NCI-H2081 (cell line): Measurements from ENCODE around the gene FAM107B.
A peak's percentile ranks its signal among the peaks of the same experiment; 100 is the strongest.

Source experiments
- DNase-seq, 2 experiments: peaks; one replicate each; lab custom pipeline; 2025; lab: John Stamatoyannopoulos, UW

Gene FAM107B

DNA sequence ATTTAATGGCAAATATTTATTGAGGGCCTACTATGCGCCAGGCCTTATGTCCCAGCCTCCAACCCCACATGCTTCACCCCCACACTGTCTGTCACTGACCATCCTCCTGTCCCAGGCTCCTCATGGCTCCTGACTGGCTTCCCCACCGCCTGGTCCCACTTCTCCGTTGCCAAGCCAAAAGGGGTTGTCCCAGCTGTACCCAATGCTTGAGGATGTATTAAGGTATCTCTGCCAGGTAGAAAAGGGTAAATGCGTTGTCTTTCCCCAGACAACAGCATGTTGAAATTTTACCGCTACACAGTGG is 275.1 kb downstream of the FAM107B start:
- no peak for DNase-seq

DNA sequence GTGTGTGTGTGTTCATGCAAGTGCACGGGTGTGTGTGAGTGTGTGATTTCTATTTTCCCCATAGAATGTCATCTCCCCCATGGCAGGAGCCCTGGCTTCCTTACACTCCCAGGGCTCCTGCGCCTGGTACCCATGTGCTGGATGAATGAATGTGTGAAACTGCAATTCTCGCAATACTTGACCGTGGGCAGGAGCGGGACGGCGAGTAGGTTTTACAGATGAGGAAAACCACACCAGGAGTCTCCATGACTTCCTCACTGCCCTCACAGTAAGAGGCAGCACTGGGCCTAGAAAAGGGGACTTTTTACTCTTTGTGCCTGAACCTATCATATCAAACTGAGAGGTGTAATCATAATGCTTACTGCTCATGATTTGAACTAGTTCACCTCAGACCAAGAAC is 276.4 kb downstream of the FAM107B start:
- no peak for DNase-seq

DNA sequence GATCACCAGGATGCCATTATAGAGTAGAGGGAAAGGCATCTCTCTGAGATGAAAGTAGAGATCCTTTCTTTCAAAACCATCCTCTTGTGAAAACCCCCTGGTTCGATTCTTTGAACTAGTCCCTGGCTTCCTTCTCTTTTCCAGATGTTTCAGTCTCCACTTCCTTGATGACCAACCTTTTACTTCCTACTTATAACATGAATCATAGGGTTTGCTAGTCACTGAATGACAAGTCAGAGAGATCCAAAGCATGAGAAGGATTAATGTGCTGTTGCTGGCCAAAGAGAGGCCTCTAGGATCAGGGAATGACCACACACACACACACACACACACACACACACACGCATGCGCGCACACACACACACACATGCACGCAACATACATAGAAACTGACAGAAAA is 282.9 kb downstream of the FAM107B start:
- no peak for DNase-seq

DNA sequence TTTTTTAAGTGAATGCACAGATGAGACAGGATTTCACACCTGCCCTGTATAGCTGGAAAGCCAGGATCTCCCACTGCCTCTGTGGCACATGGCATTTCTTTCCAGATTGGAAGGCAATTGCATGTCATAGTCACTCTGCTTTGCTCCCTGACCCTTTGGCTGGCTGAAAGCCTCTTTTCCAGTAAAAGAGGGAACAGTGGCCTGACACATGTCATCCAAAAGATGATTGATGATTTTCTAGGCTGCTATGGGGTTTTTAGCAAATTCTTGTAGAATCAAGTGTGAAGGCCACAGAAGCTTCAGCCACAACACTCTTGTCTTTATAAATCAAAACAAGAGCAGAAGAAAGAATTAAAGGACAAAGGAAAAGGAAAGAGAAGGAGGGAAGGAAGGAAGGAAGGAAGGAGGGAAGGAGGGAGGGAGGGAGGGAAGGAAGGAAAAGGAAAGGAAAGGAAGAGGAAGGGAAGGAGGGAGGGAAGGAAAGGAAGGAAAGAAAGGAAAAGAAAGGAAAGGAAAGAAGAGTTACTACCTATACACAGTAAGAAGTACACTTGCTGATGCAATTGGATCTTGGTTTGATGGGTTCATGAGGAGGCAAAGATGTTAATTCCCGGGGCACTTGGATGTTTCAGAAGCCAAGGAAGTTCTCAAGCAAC is 285.0 kb downstream of the FAM107B start:
- no peak for DNase-seq

DNA sequence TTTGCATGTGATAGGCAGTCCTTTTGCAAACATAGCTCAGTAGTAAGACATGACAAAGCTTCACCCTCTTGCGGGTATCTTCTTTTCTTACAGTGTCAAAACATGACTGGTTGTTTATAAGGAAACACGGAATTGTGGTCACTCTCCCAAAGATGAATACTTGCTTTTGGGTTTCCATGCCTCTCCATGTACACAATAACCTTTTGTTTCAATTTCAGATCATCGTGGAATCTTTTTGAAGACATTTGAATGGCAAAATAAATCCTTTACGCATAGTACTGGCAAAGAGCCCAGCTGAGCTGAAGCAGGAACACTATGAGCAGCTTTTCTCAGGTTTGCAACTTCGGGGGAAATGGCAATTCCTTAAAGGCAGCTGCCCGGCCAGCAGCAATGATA is 287.2 kb downstream of the FAM107B start:
- peak in 1 of 2 experiments; percentile 11 for DNase-seq

DNA sequence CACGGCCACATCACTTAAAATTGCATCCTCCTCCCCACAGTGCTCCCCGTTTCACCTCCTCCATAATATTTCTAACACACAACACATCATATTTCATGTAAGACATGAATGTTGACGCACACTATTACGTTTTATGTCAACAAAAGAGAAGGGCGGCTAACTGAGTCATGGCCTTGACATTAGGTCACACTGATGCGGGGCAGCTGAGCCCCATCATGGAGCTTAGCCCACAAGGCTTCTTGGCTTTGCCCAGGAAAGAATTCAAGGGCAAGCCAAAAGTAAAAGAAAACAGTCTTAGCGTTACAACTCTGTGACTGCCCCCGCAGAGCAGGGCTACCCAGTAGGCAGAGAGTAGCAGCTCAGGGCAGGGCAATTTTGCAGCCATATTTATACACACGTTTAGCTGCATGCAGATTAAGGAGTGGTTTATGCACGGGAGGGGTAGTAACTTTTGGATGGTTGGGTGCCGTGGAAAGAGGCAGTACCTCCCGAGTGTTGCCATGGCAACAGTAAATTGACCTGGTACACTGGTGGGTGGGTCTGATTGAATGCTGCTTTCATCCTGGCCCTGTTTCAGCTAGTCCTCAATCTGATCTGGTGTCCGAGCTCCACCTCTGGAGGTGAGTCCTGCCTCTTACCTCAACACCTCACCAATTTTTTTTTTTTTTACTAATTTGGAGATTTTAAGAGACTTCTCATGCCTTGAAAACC is 287.8 kb downstream of the FAM107B start:
- peak in 1 of 2 experiments; percentile 52 for DNase-seq

DNA sequence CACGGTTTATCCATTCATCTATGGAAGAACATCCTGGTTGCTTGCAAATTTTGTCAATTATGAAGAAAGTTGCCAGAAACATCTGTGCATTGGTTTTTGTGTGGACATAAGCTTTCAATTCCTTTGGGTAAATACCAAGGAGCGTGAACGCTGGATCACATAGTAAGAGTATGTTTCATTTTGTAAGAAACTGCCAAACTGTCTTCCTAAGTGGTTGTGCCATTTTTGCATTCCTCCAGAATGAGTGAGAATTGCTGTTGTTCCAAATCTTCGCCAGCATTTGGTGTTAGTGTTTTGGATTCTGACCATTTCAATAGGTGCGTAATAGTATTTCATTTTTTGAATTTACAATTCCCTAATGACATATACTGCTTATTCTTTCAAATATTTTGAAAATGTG is 288.7 kb downstream of the FAM107B start:
- DNase-seq, result no peak

DNA sequence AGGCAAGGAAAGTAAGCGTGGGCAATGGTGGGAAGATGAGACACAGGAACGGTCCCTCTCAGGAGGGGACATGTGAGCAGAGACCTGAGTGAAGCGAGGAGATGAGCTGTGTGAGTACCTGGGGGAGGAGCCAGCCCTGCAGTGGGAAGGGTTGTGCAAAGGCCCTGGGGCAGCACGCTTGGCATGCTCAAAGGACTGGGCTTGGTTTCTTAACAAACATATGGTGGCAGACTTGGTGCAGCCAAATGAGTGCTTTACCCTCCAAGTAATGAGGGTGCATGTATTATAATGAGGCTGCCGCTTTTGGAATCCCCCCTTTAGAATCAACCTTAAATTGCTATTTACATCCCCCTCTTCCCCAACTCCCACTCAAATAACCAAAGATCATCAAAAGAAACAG is 291.3 kb downstream of the FAM107B start:
- no peak for DNase-seq

DNA sequence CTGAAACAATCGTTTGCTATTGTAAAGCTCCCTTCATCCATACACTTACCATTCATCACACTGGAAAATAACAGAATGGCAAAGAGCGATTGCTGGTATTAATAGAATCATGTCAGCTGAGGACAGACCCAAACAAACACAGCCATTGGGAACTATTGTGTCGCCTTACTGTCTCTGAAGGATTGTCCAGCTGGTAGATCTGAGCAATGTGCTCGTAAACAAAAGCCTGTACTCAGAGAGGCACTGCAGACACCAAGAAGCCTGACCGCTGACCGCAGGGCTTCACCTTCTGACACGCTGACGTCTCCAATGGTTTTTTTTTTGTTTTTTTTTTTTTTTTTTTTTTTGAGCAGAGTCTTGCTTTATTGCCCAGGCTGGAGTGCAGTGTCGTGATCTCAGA is 292.9 kb downstream of the FAM107B start:
- no peak for DNase-seq

DNA sequence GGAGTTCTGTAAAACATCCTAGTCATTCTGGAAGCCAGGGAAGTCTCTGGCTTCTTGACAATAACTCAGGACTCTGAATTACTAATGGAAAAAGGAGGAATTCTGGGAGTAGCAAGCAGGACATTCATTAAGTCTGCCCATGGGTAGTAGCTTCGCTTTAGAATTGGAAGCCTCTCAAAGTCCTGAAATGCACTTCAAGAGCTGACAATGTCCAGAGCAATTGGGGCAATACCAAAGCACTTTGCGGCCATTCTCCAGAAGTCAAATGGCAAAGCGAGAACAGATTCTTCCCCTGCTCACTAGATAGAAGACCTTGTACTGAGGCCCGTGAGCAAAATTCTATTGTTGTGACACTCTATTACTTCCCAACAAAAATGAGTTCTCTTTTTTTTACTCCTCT is 293.7 kb downstream of the FAM107B start:
- no peak for DNase-seq

DNA sequence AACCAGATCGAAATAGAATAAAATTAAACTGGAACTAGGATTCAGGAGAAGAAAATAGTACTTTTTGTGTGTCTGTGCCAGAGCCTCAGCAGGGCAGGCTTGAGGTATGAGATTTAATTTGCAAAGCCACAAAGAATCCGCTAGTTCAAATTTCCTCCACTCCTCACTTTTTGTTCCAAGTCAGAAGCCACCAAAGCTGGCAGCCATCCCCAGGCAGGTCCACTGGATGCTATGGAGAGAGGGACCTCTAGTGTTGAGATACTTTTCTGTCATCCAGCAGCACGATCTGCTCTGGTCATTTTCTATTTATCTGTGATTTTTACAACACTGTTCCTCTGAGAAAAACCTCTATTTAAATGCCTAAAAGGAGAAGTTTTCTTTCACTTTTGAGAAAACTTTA is 296.1 kb downstream of the FAM107B start:
- DNase-seq, result peak; percentile 52 to 54

DNA sequence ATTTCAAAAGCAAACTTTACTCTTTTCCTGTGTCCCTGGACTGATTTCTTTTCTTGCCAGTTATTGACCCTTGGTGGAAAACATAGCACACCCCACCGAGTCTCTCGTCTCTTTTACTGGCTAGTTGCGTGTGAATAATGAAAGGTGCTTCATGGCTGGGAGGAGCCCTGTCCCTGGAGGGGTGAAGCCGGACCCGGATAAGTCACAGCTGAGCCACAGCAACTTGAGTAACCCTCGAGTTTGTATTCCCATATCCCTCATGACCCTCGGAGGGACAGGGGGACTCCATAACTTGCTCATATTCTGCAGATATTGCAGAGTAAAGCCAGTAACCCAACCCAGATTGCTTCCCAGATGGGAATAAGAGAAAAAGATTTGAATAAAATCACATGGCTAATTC is 296.5 kb downstream of the FAM107B start:
- no peak for DNase-seq

DNA sequence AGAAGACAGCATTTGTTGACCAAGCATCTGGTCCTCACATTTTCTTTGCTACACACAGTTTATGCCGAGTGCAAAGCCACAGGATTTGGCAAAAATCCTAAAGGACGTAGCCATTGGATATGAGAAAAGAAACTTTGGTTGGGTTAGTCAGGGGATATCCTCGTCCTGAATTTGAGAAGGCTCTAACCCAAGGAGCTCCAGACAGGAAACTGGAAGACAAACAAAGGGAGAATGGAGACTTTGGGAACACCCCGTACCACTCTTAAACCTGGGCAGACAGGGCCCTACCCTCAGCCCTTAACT is 297.3 kb downstream of the FAM107B start:
- no peak for DNase-seq

DNA sequence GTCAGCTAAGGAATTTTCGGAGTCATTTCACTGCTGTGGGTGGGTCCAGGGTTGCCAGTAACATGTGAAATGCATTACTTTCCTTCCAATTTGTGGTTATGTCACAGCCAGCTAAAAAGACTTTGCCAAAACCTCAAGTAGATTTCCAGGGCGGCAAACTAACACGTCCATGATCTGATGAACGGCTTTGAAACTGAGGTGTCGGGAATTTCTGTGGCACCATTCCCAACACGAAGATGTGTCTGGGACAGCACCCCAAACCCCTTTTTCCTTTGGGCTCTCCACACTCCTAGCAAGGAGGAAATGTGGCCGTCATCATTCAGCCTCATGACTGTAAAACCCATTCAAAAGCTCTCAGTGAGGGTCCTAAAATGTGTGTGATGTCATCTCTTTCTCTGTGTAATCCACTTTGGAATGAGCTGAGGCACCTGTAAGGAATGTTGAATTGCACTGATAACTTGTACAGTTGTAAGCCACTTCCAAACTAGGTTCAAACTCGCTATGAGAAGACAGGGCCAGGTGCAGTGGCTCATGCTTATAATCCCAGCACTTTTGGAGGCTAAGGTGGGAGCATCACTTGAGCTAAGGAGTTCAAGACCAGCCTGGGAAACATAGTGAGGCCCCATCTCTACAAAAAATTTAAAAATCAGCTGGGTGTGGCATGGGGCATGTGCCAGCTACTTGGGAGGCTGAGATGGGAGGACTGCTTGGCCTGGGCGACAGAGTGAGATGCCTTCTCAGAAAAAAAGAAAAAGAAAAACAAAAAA is 297.9 kb downstream of the FAM107B start:
- DNase-seq, result no peak

DNA sequence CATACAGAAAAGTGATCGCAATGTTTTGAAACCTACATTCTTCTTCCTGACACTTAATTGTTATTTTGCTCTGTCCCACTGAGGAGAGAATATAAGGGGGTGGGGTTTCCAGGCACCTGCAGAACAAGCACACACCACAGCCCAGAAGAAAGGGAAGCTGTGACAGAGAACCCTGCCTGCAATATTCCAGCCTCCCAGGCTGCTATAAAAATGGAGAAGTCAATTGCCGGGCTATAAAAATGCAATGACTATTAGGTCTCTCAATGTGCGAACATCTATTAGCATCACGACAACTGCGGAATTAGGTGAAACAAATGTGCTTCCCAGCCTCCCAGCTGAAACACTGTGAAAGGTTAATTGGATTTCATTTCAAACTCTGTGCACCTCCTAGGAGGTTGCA is 298.7 kb downstream of the FAM107B start:
- no peak for DNase-seq

DNA sequence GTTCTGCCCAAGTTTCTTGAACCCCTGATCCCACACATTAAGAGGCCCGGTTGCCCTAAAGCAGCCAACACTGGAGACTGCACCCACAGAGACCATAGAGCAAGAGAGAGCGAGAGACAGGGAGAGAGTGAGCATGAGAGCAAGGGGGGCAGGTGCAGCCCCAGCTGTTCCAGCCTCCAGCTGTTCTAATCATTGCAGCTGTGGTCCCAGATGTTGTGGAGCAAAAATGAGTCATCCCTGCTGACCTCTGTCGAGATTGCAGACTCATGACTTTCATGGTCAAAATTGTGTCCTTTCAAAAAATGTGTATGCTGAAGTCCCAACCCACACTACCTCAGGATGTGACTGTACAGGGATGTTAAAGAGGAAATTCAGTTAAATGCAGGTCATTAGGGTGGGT is 300.0 kb downstream of the FAM107B start:
- no peak for DNase-seq

DNA sequence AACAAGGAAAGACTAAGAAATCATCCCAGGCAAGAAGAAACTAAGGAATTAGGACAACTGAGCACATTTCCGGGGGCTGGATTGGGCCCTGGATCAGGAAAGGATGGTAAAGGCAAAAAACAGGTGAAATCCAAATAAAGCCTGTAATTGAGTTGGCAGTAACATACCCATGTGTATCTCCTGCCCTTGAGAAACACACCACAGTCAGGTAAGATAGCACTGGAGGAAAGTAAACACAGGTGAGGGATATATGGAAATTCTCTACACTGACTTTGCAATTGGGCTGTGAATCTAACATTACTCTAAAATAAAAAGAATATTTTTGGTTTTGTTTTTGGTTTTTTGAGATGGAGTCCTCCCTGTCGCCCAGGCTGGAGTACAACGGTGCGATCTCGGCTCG is 303.8 kb downstream of the FAM107B start:
- DNase-seq, result no peak

DNA sequence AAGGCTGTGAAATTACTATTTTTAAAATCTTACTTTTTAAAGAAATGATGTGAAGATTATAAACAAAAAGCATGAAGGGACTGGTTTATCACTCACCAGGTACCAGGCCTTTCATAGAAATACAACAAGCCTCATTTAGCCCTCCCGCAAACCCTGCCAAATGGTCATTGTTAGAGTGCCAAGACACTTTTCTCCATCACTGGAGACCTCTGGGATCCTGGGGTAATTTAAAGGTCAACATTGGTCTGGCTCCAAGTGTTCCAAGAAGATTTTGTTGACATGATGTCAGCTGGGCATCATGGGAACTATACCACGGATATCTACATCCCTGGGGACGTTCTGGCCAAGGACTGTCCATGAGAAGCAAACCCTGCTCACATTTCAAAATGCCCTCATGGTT is 306.0 kb downstream of the FAM107B start:
- no peak for DNase-seq
